K562 (cell line): Measurements from ENCODE around the gene MCU. TPM values are rescaled to one million over a fixed set of nuclear protein-coding genes. Genes with fewer than 3 reads are reported as not detected.

Experiments
- ATAC-seq: fragments of 200-7000 bp; cut with Tn5 transposase; 3 replicates; pipeline ENCODE4 v1.9.1; 2020; ENCODE audit warnings: moderate library complexity
- BruUV-seq: library from RNA; stranded (reverse); fragments of 400-500 nt; replicated peaks from 2 replicates; lab custom pipeline; 2021; lab: Mats Ljungman, UMichigan
- CTCF ChIA-PET: fragments of 300-600 bp; formaldehyde crosslinking; extraction: SDS; loops from one replicate; lab custom pipeline; 2021; ENCODE audit warnings: low intra/inter-chr PET ratio; lab: Yijun Ruan, JAX
- POLR2A ChIA-PET: fragments of 300-600, 350-650 bp; sonication (Branson Sonifier 250); formaldehyde crosslinking; extraction: SDS; loops from one replicate; lab custom pipeline; 2021; ENCODE audit warnings: antibody characterized with exemption, inconsistent platforms; lab: Yijun Ruan, JAX
- DNase-seq, 4 experiments: peaks; one replicate each; pipeline versions ENCODE4 v3.0.0 to v3.0.0-alpha.2; 2011 to 2018; ENCODE audit warnings: low spot score in 3 of 4, mixed read lengths in 3 of 4; ENCODE audit errors: extremely low read depth in 1 of 4
- FAIRE-seq: peaks from 2 replicates; lab custom pipeline; 2011; peaks lifted over from hg19 to GRCh38; lab: Jason Lieb, UNC
- H2AFZ ChIP-seq: 2 replicates; pipeline ENCODE4 v1.6.0; 2011; ENCODE audit warnings: low read depth, low read length, control low read depth, inconsistent platforms
- H3K27ac ChIP-seq: fragments of 200-600 bp; 3 replicates; pipeline ENCODE4 v1.8.0; 2011; ENCODE audit warnings: low read depth, mild to moderate bottlenecking, control low read depth, inconsistent platforms, low read length, moderate library complexity, mixed read lengths; ENCODE audit errors: extremely low read depth
- H3K27me3 ChIP-seq, 2 experiments: fragments of 300-600 bp in 1 of 2; 2 replicates in 1 of 2; 3 replicates in 1 of 2; pipeline versions ENCODE4 v1.6.0 to v1.8.0; 2011; ENCODE audit warnings: inconsistent platforms in 2 of 2, low read length in 2 of 2, mild to moderate bottlenecking in 1 of 2, mixed read lengths in 1 of 2, moderate library complexity in 1 of 2; ENCODE audit not compliant: control insufficient read depth in 2 of 2, insufficient read depth in 2 of 2
- H3K36me3 ChIP-seq: fragments of 300-600 bp; 3 replicates; pipeline ENCODE4 v1.8.0; 2011; ENCODE audit warnings: mild to moderate bottlenecking, low read length, inconsistent platforms; ENCODE audit not compliant: control insufficient read depth, insufficient read depth
- H3K4me1 ChIP-seq, 2 experiments: fragments of 200-600 bp in 1 of 2; replicated peaks in 1 of 2; 2 replicates in 1 of 2; 3 replicates in 1 of 2; pipeline versions ENCODE4 v1.5.1 to v1.8.0; 2011; ENCODE audit warnings: inconsistent platforms in 2 of 2, low read length in 2 of 2, mild to moderate bottlenecking in 1 of 2, mixed read lengths in 1 of 2, moderate library complexity in 1 of 2; ENCODE audit not compliant: control insufficient read depth in 2 of 2, insufficient read depth in 2 of 2
- H3K4me2 ChIP-seq: 2 replicates; pipeline ENCODE4 v1.6.1; 2011; ENCODE audit warnings: low read length, control low read depth, inconsistent platforms, mixed read lengths; ENCODE audit not compliant: insufficient read depth
- H3K4me3 ChIP-seq: fragments of 200-600 bp; sonication (generic), shearing (Covaris generic); 2 replicates; pipeline ENCODE4 v1.5.1; 2016; ENCODE audit warnings: control low read depth, inconsistent platforms
- H3K79me2 ChIP-seq: fragments of 200-600 bp; 3 replicates; pipeline ENCODE4 v1.8.0; 2011; ENCODE audit warnings: low read length, inconsistent platforms; ENCODE audit not compliant: control insufficient read depth, insufficient read depth
- H3K9ac ChIP-seq, 2 experiments: 2 replicates each; pipeline versions ENCODE4 v1.6.0 to v1.6.1; 2011; ENCODE audit warnings: low read depth in 2 of 2, low read length in 2 of 2, control low read depth in 1 of 2, inconsistent platforms in 1 of 2, mild to moderate bottlenecking in 1 of 2, mixed read lengths in 1 of 2; ENCODE audit not compliant: insufficient read depth in 1 of 2
- H3K9me1 ChIP-seq: one replicate; pipeline ENCODE4 v1.6.0; 2011; ENCODE audit warnings: inconsistent platforms, mild to moderate bottlenecking, low read length, moderate library complexity; ENCODE audit not compliant: control insufficient read depth, insufficient read depth
- H3K9me3 ChIP-seq: replicated peaks from 2 replicates; pipeline ENCODE4 v1.5.1; 2011; ENCODE audit warnings: low read depth, low read length, inconsistent platforms; ENCODE audit not compliant: control insufficient read depth, insufficient read depth
- H4K20me1 ChIP-seq: replicated peaks from 2 replicates; pipeline ENCODE4 v1.6.1; 2011; ENCODE audit warnings: low read length, inconsistent platforms, mixed read lengths; ENCODE audit not compliant: control insufficient read depth, insufficient read depth
- ARID2 ChIP-seq: fragments of 450-650 bp; IDR thresholded peaks from 2 replicates; pipeline ENCODE4 v1.6.1; 2017; ENCODE audit warnings: antibody characterized with exemption, mild to moderate bottlenecking
- ELK1 ChIP-seq: sonication (generic); formaldehyde crosslinking; IDR thresholded peaks from 2 replicates; pipeline ENCODE4 v1.8.1; 2022; ENCODE audit warnings: missing genetic modification reagents
- HNRNPK ChIP-seq: fragments of 200-400 bp; formaldehyde crosslinking; IDR thresholded peaks from one replicate; pipeline ENCODE4 v1.6.1; 2018; ENCODE audit warnings: mild to moderate bottlenecking, low read depth, low read length; ENCODE audit not compliant: poor library complexity, severe bottlenecking
- MAZ ChIP-seq, 2 experiments: fragments of 450-650 bp in 1 of 2; sonication (generic) in 1 of 2; formaldehyde crosslinking; IDR thresholded peaks in 1 of 2; conservative IDR thresholded peaks in 1 of 2; 2 replicates each; pipeline versions ENCODE4 v1.4.0 to v1.5.0; 2020; ENCODE audit warnings: mild to moderate bottlenecking in 1 of 2, missing genetic modification reagents in 1 of 2
- MED1 ChIP-seq: sonication (generic); formaldehyde crosslinking; IDR thresholded peaks from 2 replicates; pipeline ENCODE4 v1.8.1; 2023; ENCODE audit warnings: missing genetic modification reagents, borderline replicate concordance
- SPI1 ChIP-seq: IDR thresholded peaks from 2 replicates; pipeline ENCODE4 v1.6.1; 2011; ENCODE audit warnings: low read depth, low read length, control low read depth, borderline replicate concordance
- WGBS: fragments of 100-300 bp; shearing (Covaris generic); methylation state at CpG from one replicate; pipeline ENCODE4 v1.1.6; 2016; ENCODE audit warnings: low coverage, mixed read lengths; ENCODE audit not compliant: insufficient coverage; ENCODE audit errors: missing lambda C conversion rate; 5-methylcytosine and 5-hydroxymethylcytosine counted together
- in situ Hi-C: fragments of 300-500 bp; cut with MboI; formaldehyde crosslinking; loops from 4 replicates; pipeline ENCODE4 v1.15.0; 2018; ENCODE audit warnings: inconsistent platforms, mixed read lengths
- intact Hi-C: fragments of 100-400 bp; cut with micrococcal nuclease; formaldehyde crosslinking; loops from 2 replicates; pipeline ENCODE4 v1.14.2; 2022
- polyA plus RNA-seq, 8 experiments: library from polyadenylated mRNA; depleted of rRNA in 4 of 8; stranded (reverse) in 5 of 8; unstranded in 3 of 8; fragments of >200 nt; fragmentation: Nextera tagmentation in 2 of 8; fragmentation: Illumina TruSeq in 1 of 8; extraction: Ambion mirVana in 2 of 8; extraction: Trizol in 1 of 8; gene quantifications; 2 replicates each; pipeline versions ENCODE4 v1.2.1 to v1.2.3, GENCODE V29; 2011 to 2014; ENCODE audit warnings: inconsistent platforms in 1 of 8, missing spikeins in 1 of 8
- total RNA-seq, 7 experiments: library from RNA; depleted of rRNA in 6 of 7; stranded (reverse); fragments of >200 nt in 6 of 7; fragmentation: Illumina TruSeq in 2 of 7; extraction: Trizol in 2 of 7; gene quantifications; 2 replicates each; pipeline versions ENCODE4 v1.2.1 to v1.2.3, GENCODE V29; 2011 to 2021; ENCODE audit warnings: low replicate concordance in 1 of 7

MCU gene
- total and polyA plus RNA-seq, 9 of the 15 experiments (the other 6 are each of a cell fraction or from before 2014, with no cell fraction given): 8.2 to 88.8 (median 21.3) TPM

DNA sequence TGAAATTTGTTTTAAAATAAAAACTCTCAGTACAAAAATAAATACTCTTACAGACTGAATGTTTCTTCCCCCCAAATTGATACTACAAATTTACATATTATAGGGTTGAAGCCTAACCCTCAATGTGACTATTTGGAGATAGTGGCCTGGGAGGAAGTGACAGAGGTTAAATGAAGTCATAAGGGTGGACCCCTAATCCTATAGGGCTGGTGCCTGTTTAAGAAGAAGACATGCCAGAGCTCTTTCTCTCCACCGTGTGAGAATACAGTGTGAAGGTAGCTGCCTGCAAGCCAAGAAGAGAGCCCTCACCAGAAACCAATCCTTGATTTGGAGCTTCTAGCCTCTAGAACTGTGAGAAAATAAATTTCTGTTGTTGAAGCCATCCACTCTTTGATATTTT, 67.6 kb downstream of the MCU start:
- Histone ChIP-seq H3K4me2 (no peak overlapping the region), H3K27me3 (no peaks in the 10 kb centered on the region), H3K79me2 (no peaks in the 10 kb centered on the region), H3K9me1 (no peaks in the 10 kb centered on the region), H3K27ac (no peak overlapping the region), H3K4me1 (peaks cover 0 to 4% of the 10 kb centered on the region in 2 experiments; a peak in 1 of 5 replicates), H3K4me3 (no peak overlapping the region), H2AFZ (no peak overlapping the region), H4K20me1 (no peaks in the 10 kb centered on the region), H3K9me3 (no peaks in the 10 kb centered on the region), H3K36me3 (no peaks in the 10 kb centered on the region), H3K9ac (no peak overlapping the region)
- peak; percentile 53 for TF ChIP-seq SPI1
- no peak for TF ChIP-seq MED1 (CRISPR knock-in tag)
- ChIA-PET POLR2A (interaction anchor here (0.6 to 1.0 kb wide), 3 partner anchors 14 to 50 kb away, joined by 3 to 4 read pairs (median 3); no protein-coding TSS in a partner anchor), CTCF (no interaction called here)
- FAIRE-seq (no peak), ATAC-seq (peak; percentile 75), DNase-seq (peak in 1 of 4 experiments; percentile 26)
- no TSS peak for BruUV-seq
- 15% methylated on average over 1 of the region's 1 CpG for WGBS
- intact Hi-C loops: no loop called here
- in situ Hi-C loops: no loop called here

GRCh38 chr10:72761498-72761897, 69.6 kb downstream of the MCU start:
- no peak for FAIRE-seq
- TF ChIP-seq HNRNPK (no peak), ELK1 (no peak), MAZ (CRISPR knock-in tag; conservative IDR thresholded peaks at IDR 0.05 in 1 of 2, IDR thresholded peaks at IDR 0.05 in 1 of 2) (no peak), ARID2 (no peak)
- in situ Hi-C loops (no loop called here), intact Hi-C loops (no loop called here)
- H3K27me3 ChIP-seq: no peaks in the 10 kb centered on the region
- H3K9me1 ChIP-seq: no peaks in the 10 kb centered on the region
- no peak for ATAC-seq
- no peak overlapping the region for H3K9ac ChIP-seq
- POLR2A ChIA-PET: interaction anchor here (0.7 kb wide), 1 partner anchor 51 kb away, joined by 3 read pairs; no protein-coding TSS in a partner anchor
- no peaks in the 10 kb centered on the region for H3K9me3 ChIP-seq
- no TSS peak for BruUV-seq
- H3K4me3 ChIP-seq: no peak overlapping the region
- H2AFZ ChIP-seq: no peak overlapping the region
- peaks cover 0 to 4% of the 10 kb centered on the region in 2 experiments; a peak in 1 of 5 replicates for H3K4me1 ChIP-seq
- CTCF ChIA-PET: no interaction called here
- no peak overlapping the region for H3K27ac ChIP-seq
- H3K79me2 ChIP-seq: no peaks in the 10 kb centered on the region
- no peaks in the 10 kb centered on the region for H4K20me1 ChIP-seq
- 93% methylated on average over 1 of the region's 1 CpG for WGBS
- H3K4me2 ChIP-seq: no peak overlapping the region
- no peaks in the 10 kb centered on the region for H3K36me3 ChIP-seq
- no peak for DNase-seq
